Gastrocnemius medialis (tissue), 4 donors: ENCODE results near the gene SLC26A8.

ENCODE experiments used
- POLR2A ChIP-seq, 2 donors: fragments of 450-650 bp; IDR thresholded peaks; one replicate each; pipeline ENCODE4 v1.6.1; 2017; ENCODE audit warnings: antibody characterized with exemption in 2 of 2, mild to moderate bottlenecking in 2 of 2, moderate library complexity in 2 of 2
- TF ChIP-seq, protein P1 (sequence below), 5 experiments: fragments of 450-650 bp in 3 of 5; fragments of 200-600 bp in 2 of 5; sonication (generic) in 2 of 5; IDR thresholded peaks in 4 of 5; conservative IDR thresholded peaks in 1 of 5; 1 replicate in 4 of 5; 2 replicates in 1 of 5; pipeline ENCODE4 v1.5.1; 2016 to 2019; ENCODE audit warnings: antibody characterized with exemption in 5 of 5, mild to moderate bottlenecking in 3 of 5, moderate library complexity in 3 of 5

GRCh38 chr6:36053878-36054277 is 29.4 kb upstream of the SLC26A8 start:
- TF ChIP-seq, protein P1, sequence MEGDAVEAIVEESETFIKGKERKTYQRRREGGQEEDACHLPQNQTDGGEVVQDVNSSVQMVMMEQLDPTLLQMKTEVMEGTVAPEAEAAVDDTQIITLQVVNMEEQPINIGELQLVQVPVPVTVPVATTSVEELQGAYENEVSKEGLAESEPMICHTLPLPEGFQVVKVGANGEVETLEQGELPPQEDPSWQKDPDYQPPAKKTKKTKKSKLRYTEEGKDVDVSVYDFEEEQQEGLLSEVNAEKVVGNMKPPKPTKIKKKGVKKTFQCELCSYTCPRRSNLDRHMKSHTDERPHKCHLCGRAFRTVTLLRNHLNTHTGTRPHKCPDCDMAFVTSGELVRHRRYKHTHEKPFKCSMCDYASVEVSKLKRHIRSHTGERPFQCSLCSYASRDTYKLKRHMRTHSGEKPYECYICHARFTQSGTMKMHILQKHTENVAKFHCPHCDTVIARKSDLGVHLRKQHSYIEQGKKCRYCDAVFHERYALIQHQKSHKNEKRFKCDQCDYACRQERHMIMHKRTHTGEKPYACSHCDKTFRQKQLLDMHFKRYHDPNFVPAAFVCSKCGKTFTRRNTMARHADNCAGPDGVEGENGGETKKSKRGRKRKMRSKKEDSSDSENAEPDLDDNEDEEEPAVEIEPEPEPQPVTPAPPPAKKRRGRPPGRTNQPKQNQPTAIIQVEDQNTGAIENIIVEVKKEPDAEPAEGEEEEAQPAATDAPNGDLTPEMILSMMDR (IDR thresholded peaks at IDR 0.05 in 4 of 5, conservative IDR thresholded peaks at IDR 0.05 in 1 of 5), result no peak
- TF ChIP-seq POLR2A (IDR thresholded peaks at IDR 0.05), result no peak
